HEK293T (cell line): ENCODE measurements around the gene FAM240A.

ENCODE experiments used
- ARNT ChIP-seq: fragments of 450-650 bp; IDR thresholded peaks from 2 replicates; pipeline ENCODE4 v1.6.1; 2017; ENCODE audit warnings: mild to moderate bottlenecking
- CTBP1 ChIP-seq: fragments of 450-650 bp; IDR thresholded peaks from 2 replicates; pipeline ENCODE4 v1.6.1; 2016; ENCODE audit warnings: borderline replicate concordance
- ELF4 ChIP-seq: fragments of 450-650 bp; IDR thresholded peaks from 2 replicates; pipeline ENCODE4 v1.6.1; 2017; ENCODE audit warnings: antibody characterized with exemption
- FOXK2 ChIP-seq: fragments of 450-650 bp; IDR thresholded peaks from 2 replicates; pipeline ENCODE4 v1.6.1; 2016; ENCODE audit warnings: mild to moderate bottlenecking
- SP1 ChIP-seq: fragments of 450-650 bp; IDR thresholded peaks from 2 replicates; pipeline ENCODE4 v1.6.1; 2017

DNA sequence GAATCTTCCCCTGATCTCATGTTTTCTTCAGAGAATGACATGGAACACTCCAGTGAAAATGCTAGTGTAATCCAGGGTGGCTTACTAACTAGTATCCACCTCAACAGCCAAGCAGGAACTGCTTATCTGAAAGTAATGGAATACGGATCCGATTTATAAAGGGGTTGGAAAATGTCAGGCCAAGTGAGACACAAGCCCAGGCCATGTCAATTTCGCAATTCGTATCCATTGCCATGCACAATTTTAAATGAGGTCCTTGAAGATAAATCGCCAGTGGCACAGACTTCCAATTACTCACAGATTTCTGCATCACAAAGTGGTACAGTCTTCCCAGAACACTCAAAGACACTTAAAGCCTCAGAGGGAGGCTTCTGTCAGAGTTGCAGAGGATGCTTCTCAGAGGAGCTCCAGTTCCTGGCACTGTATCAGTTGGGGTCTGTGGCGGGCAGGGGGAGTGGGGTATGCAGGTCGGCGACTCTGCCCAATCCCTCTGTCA, 16.5 kb upstream of the FAM240A start:
- TF ChIP-seq FOXK2 (no peak), SP1 (no peak), ARNT (no peak), CTBP1 (no peak), ELF4 (no peak)
